ENCODE data around the gene DCUN1D3. TPM values are rescaled to one million over a fixed set of nuclear protein-coding genes. Genes with fewer than 3 reads are reported as not detected.

Gene DCUN1D3
- total and polyA plus RNA-seq, 9 donors, result 4.3 to 7.8 (median 5.1) TPM

GRCh38 chr16:20844054-20844453, 56.1 kb downstream of the DCUN1D3 start:
- H3K9me3 ChIP-seq (replicated peaks; ENCODE audit: control insufficient read depth, low read depth, low read length), result no peaks in the 10 kb centered on the region
- H3K4me1 ChIP-seq (ENCODE audit: control insufficient read depth, insufficient read depth, low read length), result no peaks in the 10 kb centered on the region
- peaks cover 15% of the 10 kb centered on the region for H3K36me3 ChIP-seq (ENCODE audit: control insufficient read depth, insufficient read depth, low read length)
- 60% methylated on average over 1 of the region's 2 CpGs for WGBS (ENCODE audit: insufficient coverage)
- no peaks in the 10 kb centered on the region for H3K27me3 ChIP-seq (ENCODE audit: control insufficient read depth, insufficient read depth, low read length)
- no peak for DNase-seq
- H3K4me3 ChIP-seq (ENCODE audit: low read length), result no peak overlapping the region
- no peak overlapping the region for H3K27ac ChIP-seq (ENCODE audit: low read length)

GRCh38 chr16:20839504-20839903, 60.7 kb downstream of the DCUN1D3 start:
- no peak for DNase-seq
- no CpG with 5 or more reads among the region's 2 CpGs for WGBS (ENCODE audit: insufficient coverage)

GRCh38 chr16:20838240-20838639, 61.9 kb downstream of the DCUN1D3 start:
- H3K4me3 ChIP-seq (ENCODE audit: low read length), result no peak overlapping the region
- H3K9me3 ChIP-seq (replicated peaks; ENCODE audit: control insufficient read depth, low read depth, low read length), result no peaks in the 10 kb centered on the region
- no peak overlapping the region for H3K27ac ChIP-seq (ENCODE audit: low read length)
- no peak for DNase-seq
- peaks cover 14% of the 10 kb centered on the region for H3K36me3 ChIP-seq (ENCODE audit: control insufficient read depth, insufficient read depth, low read length)
- no CpG with 5 or more reads among the region's 1 CpG for WGBS (ENCODE audit: insufficient coverage)
- H3K4me1 ChIP-seq (ENCODE audit: control insufficient read depth, insufficient read depth, low read length), result no peaks in the 10 kb centered on the region
- no peaks in the 10 kb centered on the region for H3K27me3 ChIP-seq (ENCODE audit: control insufficient read depth, insufficient read depth, low read length)

More at GRCh38 chr16:20839504-20839903, 60.7 kb downstream of the DCUN1D3 start:
- Histone ChIP-seq H3K27me3 (ENCODE audit: control insufficient read depth, insufficient read depth, low read length) (no peaks in the 10 kb centered on the region), H3K9me3 (replicated peaks; ENCODE audit: control insufficient read depth, low read depth, low read length) (no peaks in the 10 kb centered on the region), H3K36me3 (ENCODE audit: control insufficient read depth, insufficient read depth, low read length) (peaks cover 14% of the 10 kb centered on the region), H3K27ac (ENCODE audit: low read length) (no peak overlapping the region), H3K4me1 (ENCODE audit: control insufficient read depth, insufficient read depth, low read length) (no peaks in the 10 kb centered on the region), H3K4me3 (ENCODE audit: low read length) (no peak overlapping the region)

GRCh38 chr16:20833086-20833485, 67.1 kb downstream of the DCUN1D3 start:
- Histone ChIP-seq H3K4me1 (ENCODE audit: control insufficient read depth, insufficient read depth, low read length) (no peaks in the 10 kb centered on the region), H3K36me3 (ENCODE audit: control insufficient read depth, insufficient read depth, low read length) (peaks cover 7% of the 10 kb centered on the region), H3K27me3 (ENCODE audit: control insufficient read depth, insufficient read depth, low read length) (no peaks in the 10 kb centered on the region), H3K9me3 (replicated peaks; ENCODE audit: control insufficient read depth, low read depth, low read length) (no peaks in the 10 kb centered on the region), H3K4me3 (ENCODE audit: low read length) (no peak overlapping the region), H3K27ac (ENCODE audit: low read length) (no peak overlapping the region)
- no CpG with 5 or more reads among the region's 2 CpGs for WGBS (ENCODE audit: insufficient coverage)
- DNase-seq, result no peak

GRCh38 chr16:20830372-20830771, 69.8 kb downstream of the DCUN1D3 start:
- DNase-seq, result no peak
- no peaks in the 10 kb centered on the region for H3K9me3 ChIP-seq (replicated peaks; ENCODE audit: control insufficient read depth, low read depth, low read length)
- WGBS (ENCODE audit: insufficient coverage), result no CpG with 5 or more reads among the region's 1 CpG
- no peaks in the 10 kb centered on the region for H3K27me3 ChIP-seq (ENCODE audit: control insufficient read depth, insufficient read depth, low read length)
- H3K4me3 ChIP-seq (ENCODE audit: low read length), result no peak overlapping the region
- H3K4me1 ChIP-seq (ENCODE audit: control insufficient read depth, insufficient read depth, low read length), result no peaks in the 10 kb centered on the region
- H3K36me3 ChIP-seq (ENCODE audit: control insufficient read depth, insufficient read depth, low read length), result peaks cover 14% of the 10 kb centered on the region
- no peak overlapping the region for H3K27ac ChIP-seq (ENCODE audit: low read length)

- Histone ChIP-seq H3K9me3 (replicated peaks; ENCODE audit: control insufficient read depth, low read depth, low read length) (no peaks in the 10 kb centered on the region), H3K4me1 (ENCODE audit: control insufficient read depth, insufficient read depth, low read length) (no peaks in the 10 kb centered on the region), H3K27me3 (ENCODE audit: control insufficient read depth, insufficient read depth, low read length) (no peaks in the 10 kb centered on the region), H3K36me3 (ENCODE audit: control insufficient read depth, insufficient read depth, low read length) (peaks cover 11% of the 10 kb centered on the region), H3K4me3 (ENCODE audit: low read length) (no peak overlapping the region), H3K27ac (ENCODE audit: low read length) (no peak overlapping the region)
- WGBS (ENCODE audit: insufficient coverage), result no CpG with 5 or more reads among the region's 1 CpG
- DNase-seq, result no peak
Observed at GRCh38 chr16:20829536-20829935, 70.6 kb downstream of the DCUN1D3 start.

GRCh38 chr16:20826039-20826566, 74.1 kb downstream of the DCUN1D3 start:
- H3K36me3 ChIP-seq (ENCODE audit: control insufficient read depth, insufficient read depth, low read length), result peaks cover 14% of the 10 kb centered on the region
- no peaks in the 10 kb centered on the region for H3K4me1 ChIP-seq (ENCODE audit: control insufficient read depth, insufficient read depth, low read length)
- DNase-seq, result no peak
- H3K9me3 ChIP-seq (replicated peaks; ENCODE audit: control insufficient read depth, low read depth, low read length), result no peaks in the 10 kb centered on the region
- 92% methylated on average over 2 of the region's 3 CpGs for WGBS (ENCODE audit: insufficient coverage)
- H3K4me3 ChIP-seq (ENCODE audit: low read length), result no peak overlapping the region
- H3K27ac ChIP-seq (ENCODE audit: low read length), result no peak overlapping the region
- no peaks in the 10 kb centered on the region for H3K27me3 ChIP-seq (ENCODE audit: control insufficient read depth, insufficient read depth, low read length)

- H3K9me3 ChIP-seq (replicated peaks; ENCODE audit: control insufficient read depth, low read depth, low read length), result no peaks in the 10 kb centered on the region
- H3K4me3 ChIP-seq (ENCODE audit: low read length), result no peak overlapping the region
- no peaks in the 10 kb centered on the region for H3K4me1 ChIP-seq (ENCODE audit: control insufficient read depth, insufficient read depth, low read length)
- no peaks in the 10 kb centered on the region for H3K27me3 ChIP-seq (ENCODE audit: control insufficient read depth, insufficient read depth, low read length)
- DNase-seq, result no peak
- no CpG with 5 or more reads among the region's 3 CpGs for WGBS (ENCODE audit: insufficient coverage)
- peaks cover 16% of the 10 kb centered on the region for H3K36me3 ChIP-seq (ENCODE audit: control insufficient read depth, insufficient read depth, low read length)
- H3K27ac ChIP-seq (ENCODE audit: low read length), result no peak overlapping the region
Observed at GRCh38 chr16:20822521-20823325, 77.4 kb downstream of the DCUN1D3 start.

GRCh38 chr16:20821682-20822081, 78.5 kb downstream of the DCUN1D3 start:
- DNase-seq, result no peak
- H3K36me3 ChIP-seq (ENCODE audit: control insufficient read depth, insufficient read depth, low read length), result peaks cover 17% of the 10 kb centered on the region
- H3K4me1 ChIP-seq (ENCODE audit: control insufficient read depth, insufficient read depth, low read length), result no peaks in the 10 kb centered on the region
- H3K4me3 ChIP-seq (ENCODE audit: low read length), result no peak overlapping the region
- H3K27ac ChIP-seq (ENCODE audit: low read length), result no peak overlapping the region
- no CpG with 5 or more reads among the region's 4 CpGs for WGBS (ENCODE audit: insufficient coverage)
- no peaks in the 10 kb centered on the region for H3K9me3 ChIP-seq (replicated peaks; ENCODE audit: control insufficient read depth, low read depth, low read length)
- no peaks in the 10 kb centered on the region for H3K27me3 ChIP-seq (ENCODE audit: control insufficient read depth, insufficient read depth, low read length)

- H3K4me3 ChIP-seq (ENCODE audit: low read length), result no peak overlapping the region
- H3K36me3 ChIP-seq (ENCODE audit: control insufficient read depth, insufficient read depth, low read length), result peaks cover 18% of the 10 kb centered on the region
- H3K27me3 ChIP-seq (ENCODE audit: control insufficient read depth, insufficient read depth, low read length), result no peaks in the 10 kb centered on the region
- DNase-seq, result no peak
- H3K4me1 ChIP-seq (ENCODE audit: control insufficient read depth, insufficient read depth, low read length), result no peaks in the 10 kb centered on the region
- WGBS (ENCODE audit: insufficient coverage), result 60% methylated on average over 1 of the region's 4 CpGs
- no peak overlapping the region for H3K27ac ChIP-seq (ENCODE audit: low read length)
- H3K9me3 ChIP-seq (replicated peaks; ENCODE audit: control insufficient read depth, low read depth, low read length), result no peaks in the 10 kb centered on the region
Observed at GRCh38 chr16:20818929-20819585, 81.1 kb downstream of the DCUN1D3 start.
